GM03348 (cell line): ENCODE measurements around the gene SPTBN5.

Experiments
- DNase-seq: peaks from one replicate; pipeline ENCODE4 v3.0.0; 2012; ENCODE audit warnings: low spot score

SPTBN5 gene

DNA sequence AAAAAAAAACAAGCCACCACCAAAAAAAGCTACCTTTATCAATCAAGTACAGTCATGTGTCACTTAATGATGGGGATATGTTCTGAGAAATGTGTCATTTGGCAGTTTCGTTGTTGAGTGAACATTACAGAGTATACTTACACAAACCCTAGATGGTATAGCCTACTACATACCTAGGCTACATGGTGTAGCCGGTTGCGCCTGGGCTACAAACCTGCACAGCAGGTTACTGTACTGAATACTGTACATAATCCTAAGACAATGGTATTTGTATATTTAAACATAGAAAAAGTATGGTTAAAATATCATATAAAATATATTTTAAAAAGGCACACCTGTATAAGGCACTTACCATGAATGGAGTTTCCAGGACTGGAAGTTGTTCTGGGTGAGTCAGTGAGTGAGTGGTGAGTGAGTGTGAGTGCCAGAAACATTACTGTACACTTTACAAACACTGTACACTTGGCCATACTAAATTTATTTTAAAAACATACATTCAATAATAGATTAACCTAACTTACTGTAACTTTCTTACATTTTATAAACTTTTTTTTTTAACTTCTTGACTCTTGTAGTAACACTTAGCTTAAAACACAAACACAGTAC, 91.9 kb downstream of the SPTBN5 start:
- no peak for DNase-seq

DNA sequence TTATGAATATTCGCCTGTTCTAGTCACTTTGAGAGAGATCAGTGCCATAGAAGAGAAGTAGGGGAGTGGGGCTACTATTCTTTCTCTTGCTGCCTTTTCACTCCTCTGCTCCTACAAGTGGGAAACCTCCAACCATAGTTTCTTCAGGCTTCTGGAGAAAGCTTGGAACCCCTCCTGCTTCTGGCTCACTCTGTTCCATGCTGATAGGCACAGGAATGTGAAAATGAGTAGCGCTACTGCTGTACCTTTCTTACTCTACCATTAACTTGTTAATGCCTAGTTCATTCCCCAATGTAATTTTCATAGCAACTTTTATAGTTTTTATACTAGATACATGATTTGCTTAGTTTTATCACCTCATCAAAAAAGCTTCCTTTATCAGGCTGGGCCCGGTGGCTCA, 92.7 kb downstream of the SPTBN5 start:
- no peak for DNase-seq

- DNase-seq = no peak
Measured at GRCh38 chr15:41799488-41799805, 94.4 kb downstream of the SPTBN5 start.

- peak; percentile 38 for DNase-seq
Measured at GRCh38 chr15:41798607-41799487, 95.0 kb downstream of the SPTBN5 start.
